Vagina (tissue), 2 donors: ENCODE results near the gene OAS1. TPM values are rescaled to one million over a fixed set of nuclear protein-coding genes. Genes with fewer than 3 reads are reported as not detected.
A peak's percentile ranks its signal among the peaks of the same experiment; 100 is the strongest.

Source experiments
- DNase-seq, 2 donors: peaks; one replicate each; pipeline ENCODE4 v3.0.0-alpha.2; 2017; ENCODE audit errors: extremely low spot score in 2 of 2
- H3K27ac ChIP-seq: fragments of 200-600 bp; sonication (generic); one replicate; pipeline ENCODE4 v1.5.1; 2019
- H3K27me3 ChIP-seq: fragments of 200-600 bp; sonication (generic); one replicate; pipeline ENCODE4 v1.5.1; 2019
- H3K36me3 ChIP-seq, 2 donors: fragments of 200-600 bp; sonication (generic); one replicate each; pipeline ENCODE4 v1.5.1; 2017 to 2019
- H3K4me1 ChIP-seq: fragments of 200-600 bp; sonication (generic); one replicate; pipeline ENCODE4 v1.5.1; 2019
- H3K4me3 ChIP-seq, 2 donors: fragments of 200-600 bp; sonication (generic); 1 replicate in 1 of 2; 2 replicates in 1 of 2; pipeline ENCODE4 v1.5.1; 2016 to 2019
- H3K9me3 ChIP-seq: fragments of 200-600 bp; sonication (generic); one replicate; pipeline ENCODE4 v1.5.1; 2019
- CTCF ChIP-seq, 3 experiments: fragments of 450-650 bp in 2 of 3; fragments of 200-600 bp in 1 of 3; sonication (generic) in 1 of 3; IDR thresholded peaks; one replicate each; pipeline ENCODE4 v1.5.1; 2017 to 2019; ENCODE audit warnings: antibody characterized with exemption in 3 of 3, mild to moderate bottlenecking in 2 of 3, moderate library complexity in 2 of 3
- POLR2A ChIP-seq, 2 donors: fragments of 450-650 bp; IDR thresholded peaks; one replicate each; pipeline ENCODE4 v1.6.1; 2017; ENCODE audit warnings: antibody characterized with exemption in 2 of 2, mild to moderate bottlenecking in 2 of 2, moderate library complexity in 2 of 2
- POLR2AphosphoS5 ChIP-seq, 2 donors: sonication (generic); formaldehyde crosslinking; IDR thresholded peaks; one replicate each; pipeline ENCODE4 v1.9.0; 2017; ENCODE audit warnings: antibody characterized with exemption in 2 of 2, mild to moderate bottlenecking in 2 of 2, low read depth in 1 of 2; ENCODE audit not compliant: insufficient read depth in 1 of 2
- intact Hi-C: fragments of 100-400 bp; cut with DNase I; formaldehyde crosslinking; loops from one replicate; pipeline ENCODE4 v1.15.1; 2023
- total RNA-seq: library from RNA; depleted of rRNA; stranded (reverse); fragments of >200 nt; gene quantifications from one replicate; pipeline ENCODE4 v1.2.3, GENCODE V29; 2016

OAS1 gene
- total RNA-seq, 1 donor from 2014 or later, result 30.9 TPM

GRCh38 chr12:112945515-112945914 is 38.8 kb downstream of the OAS1 start:
- H3K36me3 ChIP-seq, result peaks cover 0 to 46% of the 10 kb centered on the region in 2 donors
- no peaks in the 10 kb centered on the region for H3K9me3 ChIP-seq
- peak in 1 of 2 donors; percentile 61 for DNase-seq
- no peaks in the 10 kb centered on the region for H3K4me1 ChIP-seq
- no peaks in the 10 kb centered on the region for H3K27me3 ChIP-seq
- intact Hi-C loops, result no loop called here
- no peak overlapping the region for H3K27ac ChIP-seq
- no peak overlapping the region for H3K4me3 ChIP-seq
- TF ChIP-seq POLR2AphosphoS5 (IDR thresholded peaks at IDR 0.05; ENCODE audit: insufficient read depth in 1 of 2, low read depth in 1 of 2), result no peak
- TF ChIP-seq POLR2A (IDR thresholded peaks at IDR 0.05), result no peak
- no peak for TF ChIP-seq CTCF (IDR thresholded peaks at IDR 0.05)

GRCh38 chr12:112946236-112947000 is 39.7 kb downstream of the OAS1 start:
- no peaks in the 10 kb centered on the region for H3K9me3 ChIP-seq
- no peak overlapping the region for H3K27ac ChIP-seq
- no peak for TF ChIP-seq POLR2AphosphoS5 (IDR thresholded peaks at IDR 0.05; ENCODE audit: insufficient read depth in 1 of 2, low read depth in 1 of 2)
- TF ChIP-seq CTCF (IDR thresholded peaks at IDR 0.05), result no peak
- no peak for TF ChIP-seq POLR2A (IDR thresholded peaks at IDR 0.05)
- intact Hi-C loops, result no loop called here
- H3K4me1 ChIP-seq, result no peaks in the 10 kb centered on the region
- peaks cover 0 to 53% of the 10 kb centered on the region in 2 donors for H3K36me3 ChIP-seq
- H3K4me3 ChIP-seq, result no peak overlapping the region
- no peaks in the 10 kb centered on the region for H3K27me3 ChIP-seq
- peak in 1 of 2 donors; percentile 64 for DNase-seq

- Histone ChIP-seq H3K36me3 (peaks cover 0 to 62% of the 10 kb centered on the region in 2 donors), H3K27ac (no peak overlapping the region), H3K9me3 (no peaks in the 10 kb centered on the region), H3K27me3 (no peaks in the 10 kb centered on the region), H3K4me3 (no peak overlapping the region), H3K4me1 (no peaks in the 10 kb centered on the region)
- no peak for TF ChIP-seq POLR2A (IDR thresholded peaks at IDR 0.05)
- no peak for TF ChIP-seq POLR2AphosphoS5 (IDR thresholded peaks at IDR 0.05; ENCODE audit: insufficient read depth in 1 of 2, low read depth in 1 of 2)
- TF ChIP-seq CTCF (IDR thresholded peaks at IDR 0.05), result no peak
- intact Hi-C loops, result no loop called here
- no peak for DNase-seq
Observed at GRCh38 chr12:112947314-112947713, 40.6 kb downstream of the OAS1 start.

- Histone ChIP-seq H3K27me3 (no peaks in the 10 kb centered on the region), H3K4me3 (no peak overlapping the region), H3K27ac (no peak overlapping the region), H3K9me3 (no peaks in the 10 kb centered on the region), H3K36me3 (peaks cover 0 to 62% of the 10 kb centered on the region in 2 donors), H3K4me1 (no peaks in the 10 kb centered on the region)
- intact Hi-C loops, result no loop called here
- TF ChIP-seq POLR2A (IDR thresholded peaks at IDR 0.05), result no peak
- no peak for TF ChIP-seq CTCF (IDR thresholded peaks at IDR 0.05)
- no peak for TF ChIP-seq POLR2AphosphoS5 (IDR thresholded peaks at IDR 0.05; ENCODE audit: insufficient read depth in 1 of 2, low read depth in 1 of 2)
- DNase-seq, result peak in 1 of 2 donors; percentile 94
Observed at GRCh38 chr12:112947761-112948160, 41.0 kb downstream of the OAS1 start.

GRCh38 chr12:112948806-112949205 is 42.0 kb downstream of the OAS1 start:
- DNase-seq, result peak in 1 of 2 donors; percentile 67
- Histone ChIP-seq H3K4me1 (no peaks in the 10 kb centered on the region), H3K27me3 (no peaks in the 10 kb centered on the region), H3K4me3 (no peak overlapping the region), H3K9me3 (no peaks in the 10 kb centered on the region), H3K36me3 (peaks cover 0 to 62% of the 10 kb centered on the region in 2 donors), H3K27ac (no peak overlapping the region)
- intact Hi-C loops, result no loop called here
- TF ChIP-seq CTCF (IDR thresholded peaks at IDR 0.05) (no peak), POLR2A (IDR thresholded peaks at IDR 0.05) (no peak), POLR2AphosphoS5 (IDR thresholded peaks at IDR 0.05; ENCODE audit: insufficient read depth in 1 of 2, low read depth in 1 of 2) (no peak)
